ENCODE measurements around the gene GGTLC1.

The GGTLC1 gene

DNA sequence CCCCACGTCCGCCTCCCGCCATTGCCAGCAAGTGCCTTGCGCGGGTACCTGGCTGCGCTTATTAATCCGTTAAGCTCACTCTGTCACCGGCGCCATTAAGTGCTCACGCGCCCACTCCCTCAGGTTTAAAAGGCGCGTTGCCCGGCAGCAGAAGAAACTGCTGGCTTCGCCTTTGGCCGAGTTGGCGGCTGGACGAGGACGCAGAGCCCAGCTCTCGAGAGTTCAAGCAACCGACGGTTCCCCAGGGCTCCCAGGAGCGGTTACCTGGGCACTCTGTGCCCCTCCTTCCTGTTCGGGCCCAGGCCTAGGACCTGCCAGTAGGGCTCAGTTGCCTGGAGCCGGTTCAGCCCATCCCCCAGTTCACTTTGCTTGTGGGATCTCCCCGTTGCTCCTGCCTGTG is at the start of gene GGTLC1:
TSS of gene GGTLC1 (minus strand) at position 219 of the 400 bp plus-strand sequence. CDS start 2,168 bp downstream, outside the sequence.
- in situ Hi-C loops (cut with MboI; ENCODE audit: low sequenced_read_pairs): no loop called here

DNA sequence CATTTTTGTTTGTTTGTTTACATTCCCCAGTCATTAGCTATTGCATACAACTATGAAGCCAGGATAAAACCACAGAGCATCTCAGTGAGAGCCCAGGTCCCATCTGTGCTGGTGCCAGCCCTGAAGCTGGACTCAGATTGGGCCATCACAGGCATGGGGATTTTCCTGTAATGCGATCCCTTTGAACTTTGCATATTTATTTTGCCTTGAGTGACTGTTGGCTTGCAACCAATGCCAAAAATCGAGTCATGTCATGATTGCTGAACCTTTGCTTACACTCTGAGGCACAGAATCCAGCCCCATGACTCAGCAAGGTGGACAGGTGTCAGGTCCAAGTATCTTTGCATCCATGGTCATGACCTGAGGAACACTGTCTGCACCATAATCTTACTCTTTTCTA is 46.2 kb upstream of the GGTLC1 start:
- in situ Hi-C loops (cut with MboI; ENCODE audit: low sequenced_read_pairs): no loop called here

DNA sequence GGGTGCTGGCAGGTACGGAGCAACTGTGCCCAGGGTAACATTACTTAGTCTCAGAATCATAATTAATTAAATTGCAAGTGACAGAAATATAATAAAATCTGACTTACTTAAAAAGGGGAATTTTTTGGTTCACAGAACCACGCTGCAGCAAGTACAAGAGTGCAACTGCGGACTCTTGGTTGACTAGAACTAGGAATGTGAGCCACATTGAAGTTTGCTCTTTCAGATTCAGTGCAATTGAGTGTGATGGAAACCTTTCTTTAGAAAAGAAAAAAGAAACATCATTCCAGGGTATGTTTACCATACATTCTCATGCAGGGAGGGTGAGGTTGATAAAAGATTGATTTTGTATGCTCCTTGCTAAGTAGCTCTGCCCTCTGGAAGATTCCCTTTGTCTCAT is 45.0 kb upstream of the GGTLC1 start:
- in situ Hi-C loops (cut with MboI; ENCODE audit: low sequenced_read_pairs): no loop called here

DNA sequence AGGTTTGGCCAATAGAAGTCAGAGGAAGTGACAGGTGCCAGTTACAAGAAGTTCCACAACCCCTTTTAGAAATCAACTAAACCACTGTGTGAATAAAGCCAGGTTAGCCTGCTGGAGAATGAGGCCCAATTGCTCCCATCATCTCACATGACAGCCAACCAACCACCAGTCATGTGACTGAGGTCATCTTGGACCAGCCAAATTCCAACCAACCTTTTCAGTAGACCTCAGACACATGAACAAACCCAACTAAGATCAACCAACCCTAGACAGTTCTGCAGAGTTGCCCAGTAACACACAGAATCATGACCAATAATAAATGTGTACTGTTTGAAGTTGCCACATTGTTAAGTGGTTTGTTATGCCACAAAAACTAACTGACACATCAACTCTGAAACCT is 44.6 kb upstream of the GGTLC1 start:
- in situ Hi-C loops (cut with MboI; ENCODE audit: low sequenced_read_pairs): no loop called here

DNA sequence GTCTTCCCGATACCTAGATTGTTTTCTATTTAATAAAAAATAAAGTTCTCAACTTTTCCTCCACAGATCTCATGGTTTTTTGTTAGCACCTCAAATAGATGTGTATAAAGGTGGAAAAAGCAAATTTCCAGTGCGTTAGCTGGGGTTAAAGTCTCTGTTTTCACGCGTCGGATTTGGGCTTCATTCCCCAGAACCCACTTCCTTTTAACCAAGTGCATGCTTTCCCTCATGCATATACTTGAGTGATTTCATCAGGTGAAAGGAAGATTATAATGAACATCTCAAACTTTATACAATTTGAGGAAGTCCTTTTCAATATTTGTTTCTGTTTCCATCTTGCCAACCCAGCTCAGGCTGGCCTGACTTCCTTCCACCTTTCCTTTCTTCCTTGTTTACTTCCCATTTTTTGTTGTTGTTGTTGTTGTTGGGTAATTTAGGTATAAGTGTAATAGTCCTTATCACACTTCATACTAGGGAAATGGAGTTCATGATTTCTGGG is 43.9 kb upstream of the GGTLC1 start:
- in situ Hi-C loops (cut with MboI; ENCODE audit: low sequenced_read_pairs): no loop called here

DNA sequence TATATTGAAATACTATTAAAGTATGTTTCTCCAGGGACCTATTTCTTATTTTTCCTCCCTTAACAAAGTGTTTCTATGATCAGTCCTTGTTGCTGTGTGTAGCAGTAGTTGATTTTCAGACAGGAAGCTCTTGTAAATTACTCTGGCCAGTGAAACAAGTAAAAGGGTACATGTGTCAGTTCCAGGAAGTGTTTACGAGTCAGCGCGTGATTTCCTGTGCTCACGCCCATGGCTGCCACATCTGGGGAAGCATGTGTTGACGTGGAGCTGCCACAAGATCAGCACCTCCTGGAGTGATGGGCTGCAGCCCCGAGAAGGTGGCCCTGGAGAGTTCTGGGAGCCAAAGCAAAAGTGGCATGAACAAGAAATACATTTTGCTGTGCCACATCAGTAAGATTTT is 38.6 kb upstream of the GGTLC1 start:
- in situ Hi-C loops (cut with MboI; ENCODE audit: low sequenced_read_pairs): no loop called here

DNA sequence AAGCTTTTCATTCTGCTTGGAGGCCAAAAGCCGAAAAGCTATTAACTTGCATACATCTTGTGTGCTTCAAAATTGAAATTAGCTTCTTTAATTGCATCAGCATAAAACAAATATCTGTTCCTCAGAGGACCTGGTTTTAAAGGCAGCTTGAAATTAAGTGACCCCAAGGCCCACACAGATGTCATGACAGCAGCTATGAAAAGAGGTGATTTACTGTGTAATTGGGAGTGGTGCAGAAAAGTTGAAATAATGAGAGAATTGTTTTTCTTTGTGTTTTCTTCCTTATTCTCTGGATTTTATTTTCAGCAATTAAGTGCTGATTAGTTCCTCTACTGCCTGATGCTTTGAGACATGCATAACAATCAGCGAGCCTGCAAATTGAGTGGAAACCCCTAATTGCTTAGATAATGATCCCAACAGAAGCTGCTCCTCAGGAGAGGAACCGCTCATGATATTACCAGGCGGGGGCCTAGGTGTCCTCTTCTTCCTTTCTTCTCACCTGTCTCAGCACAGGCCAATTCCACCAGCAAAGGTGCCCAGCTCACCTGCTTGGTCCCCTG is 34.1 kb upstream of the GGTLC1 start:
- in situ Hi-C loops (cut with MboI; ENCODE audit: low sequenced_read_pairs): no loop called here

DNA sequence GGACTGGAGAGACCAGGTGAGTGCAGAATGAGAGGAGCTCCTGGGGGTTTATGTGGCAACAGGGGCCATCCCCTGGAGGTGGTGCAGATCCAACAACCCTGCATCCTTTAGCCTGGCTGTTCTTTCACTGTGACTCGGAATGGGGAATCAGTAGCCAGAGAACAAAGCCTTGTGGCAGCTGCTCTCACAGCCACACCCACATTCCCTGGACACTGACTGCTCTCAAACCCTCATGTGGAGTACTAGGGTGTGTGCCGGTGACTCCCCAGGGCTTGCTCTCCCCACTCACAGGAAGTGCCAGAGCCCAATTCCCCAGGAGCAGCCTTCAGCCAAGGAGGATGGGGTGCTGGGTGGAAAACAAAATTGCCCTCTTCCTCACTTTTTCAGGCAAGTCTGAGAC is 30.2 kb upstream of the GGTLC1 start:
- in situ Hi-C loops (cut with MboI; ENCODE audit: low sequenced_read_pairs): no loop called here

DNA sequence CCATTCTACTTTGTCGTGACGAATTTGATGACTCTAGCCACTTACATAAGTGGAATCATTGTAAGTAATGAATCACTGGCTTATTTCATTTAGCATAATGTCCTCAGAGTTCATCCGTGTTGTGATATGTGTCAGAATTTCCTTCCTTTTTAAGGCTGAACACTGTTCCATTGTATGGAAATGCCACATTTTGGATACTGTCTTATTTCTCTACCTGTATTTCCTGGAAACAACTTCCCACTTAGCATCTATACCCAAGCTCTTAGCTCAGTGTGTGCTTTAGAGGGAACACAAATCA is 28.8 kb upstream of the GGTLC1 start:
- in situ Hi-C loops (cut with MboI; ENCODE audit: low sequenced_read_pairs): no loop called here

DNA sequence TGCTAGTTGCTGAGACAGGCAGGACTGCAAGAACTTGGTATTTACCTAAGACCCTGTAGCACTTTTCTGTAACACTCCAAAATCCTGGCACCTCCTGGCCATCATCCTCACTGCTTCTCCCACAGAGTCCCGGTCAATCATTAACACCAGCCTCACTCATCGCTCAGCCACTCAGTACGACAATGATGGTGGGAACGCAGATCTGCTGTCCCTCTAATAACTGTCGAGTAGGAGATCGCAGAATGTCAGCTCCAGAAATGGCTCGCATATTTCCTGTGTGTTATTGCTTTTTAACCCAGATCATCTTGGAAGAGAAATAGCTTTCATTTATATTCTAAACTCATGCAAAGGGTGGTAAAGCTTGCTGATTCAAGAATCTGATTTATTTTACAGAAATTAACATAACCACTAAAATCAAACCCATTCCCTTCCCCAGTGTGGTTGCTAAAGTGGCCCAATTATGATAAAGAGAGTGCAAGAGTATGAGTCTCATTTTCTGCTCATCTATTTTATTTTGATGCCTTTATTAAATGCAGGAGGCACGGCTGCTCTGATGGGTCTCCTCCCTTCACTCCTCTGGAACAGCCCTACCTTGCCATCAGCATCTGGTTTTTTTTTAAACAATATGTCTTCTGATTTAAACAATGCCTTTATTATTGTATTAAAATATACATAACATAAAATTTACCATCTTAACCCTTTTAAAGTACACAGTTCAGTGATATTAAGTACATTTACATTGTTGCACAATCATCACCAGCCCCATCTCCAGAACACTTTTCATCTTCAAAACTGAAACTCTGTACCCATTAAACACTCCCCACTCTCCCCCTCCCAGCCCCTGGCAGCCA is 28.3 kb upstream of the GGTLC1 start:
- in situ Hi-C loops (cut with MboI; ENCODE audit: low sequenced_read_pairs): no loop called here

DNA sequence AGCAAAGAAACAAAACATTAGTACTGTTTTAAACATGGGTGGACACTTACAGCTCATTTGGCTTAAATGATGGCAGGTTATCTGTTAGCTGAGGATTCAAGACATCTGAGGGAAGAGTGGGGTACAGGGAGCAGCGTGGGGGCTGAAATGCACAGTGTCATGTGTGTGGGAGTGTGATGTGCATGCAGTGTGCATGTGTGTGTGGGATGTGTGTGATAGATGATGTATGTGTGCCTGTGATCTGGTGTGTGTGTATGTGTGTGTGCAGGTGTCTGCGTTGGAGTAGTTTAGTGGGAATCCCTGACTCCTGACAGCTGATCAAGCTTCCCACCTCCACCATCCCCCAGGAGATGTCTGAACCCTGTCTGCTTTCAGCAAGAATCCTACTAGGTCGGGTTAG is 25.4 kb upstream of the GGTLC1 start:
- in situ Hi-C loops (cut with MboI; ENCODE audit: low sequenced_read_pairs): no loop called here

DNA sequence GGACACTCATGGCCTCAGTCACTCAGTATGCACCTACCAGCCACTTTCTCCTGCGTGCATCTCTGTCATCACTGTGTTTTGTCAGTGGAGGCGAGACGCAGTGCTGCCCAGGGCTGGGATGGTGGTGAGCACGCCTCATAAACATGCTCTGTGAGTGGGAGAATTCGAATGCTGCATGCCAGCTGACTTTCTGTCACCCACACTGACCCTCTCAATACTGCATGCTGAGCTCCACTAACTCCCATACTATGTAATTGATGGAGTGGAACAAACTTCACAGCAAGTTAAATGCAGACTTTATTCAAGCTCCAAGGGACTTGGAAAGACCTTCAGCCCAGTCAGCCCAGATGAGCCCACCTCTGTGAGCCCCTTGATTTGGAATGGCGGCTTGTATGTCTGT is 22.7 kb upstream of the GGTLC1 start:
- in situ Hi-C loops (cut with MboI; ENCODE audit: low sequenced_read_pairs): no loop called here

DNA sequence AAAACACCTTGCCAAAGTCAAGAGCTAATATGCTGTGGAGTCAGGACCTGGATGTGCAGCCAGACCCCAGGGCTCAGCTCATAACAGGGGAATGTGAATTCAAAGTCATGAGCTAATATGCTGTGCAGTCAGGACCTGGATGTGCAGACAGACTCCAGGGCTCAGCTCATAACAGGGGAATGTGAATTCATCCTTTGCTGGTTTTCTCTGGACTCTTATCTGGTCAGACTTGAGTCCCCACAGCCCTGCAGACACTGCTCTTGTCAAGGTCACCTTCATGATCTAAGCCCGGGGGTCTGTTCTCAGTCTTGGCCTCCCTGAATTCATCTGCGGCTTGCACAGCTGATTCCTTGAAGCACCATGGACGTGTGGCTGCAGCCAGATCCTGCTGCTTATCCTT is 19.2 kb upstream of the GGTLC1 start:
- in situ Hi-C loops (cut with MboI; ENCODE audit: low sequenced_read_pairs): no loop called here

DNA sequence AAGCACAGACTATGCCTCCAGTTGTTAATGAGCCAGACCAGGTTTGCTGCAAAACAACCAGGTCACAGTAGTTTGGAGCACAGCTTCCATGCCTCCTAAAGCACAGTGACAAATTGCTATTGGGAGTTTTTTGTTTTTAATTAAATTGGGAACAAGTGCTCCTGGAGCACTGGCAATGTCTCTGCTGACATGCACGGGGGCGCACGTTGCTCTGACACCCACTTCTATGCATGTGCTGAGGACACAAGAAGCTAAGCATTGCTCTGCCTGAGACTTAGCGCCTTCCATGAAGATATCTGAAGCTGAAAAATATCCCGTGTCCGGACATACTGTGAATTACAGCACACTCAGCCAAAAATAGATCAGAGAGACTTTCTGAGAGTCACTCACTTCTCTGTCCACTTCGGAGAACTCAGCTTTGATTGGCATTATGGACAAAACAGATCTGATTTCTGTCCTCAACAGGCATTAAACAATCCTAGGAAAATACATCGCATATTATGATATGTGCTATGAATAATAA is 18.6 kb upstream of the GGTLC1 start:
- in situ Hi-C loops (cut with MboI; ENCODE audit: low sequenced_read_pairs): no loop called here

DNA sequence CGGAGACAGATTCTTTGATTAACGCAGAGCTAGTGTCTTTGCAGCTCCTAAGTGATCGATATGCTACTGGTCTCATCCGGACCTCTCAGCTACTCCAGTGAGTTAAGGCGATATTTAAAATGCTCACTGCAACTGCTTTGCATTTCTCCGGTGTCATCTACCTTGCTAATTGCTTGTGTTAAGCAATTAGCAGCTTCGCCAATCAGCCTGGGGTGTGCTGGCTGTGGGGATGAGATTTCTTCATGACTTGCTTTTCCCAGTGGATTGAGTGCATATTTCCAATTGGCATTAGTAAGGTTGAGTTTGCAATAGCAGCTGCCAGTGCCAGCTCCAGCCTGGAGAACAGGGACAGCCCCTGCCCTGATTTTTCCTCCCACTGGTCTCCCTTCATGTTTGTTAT is 18.0 kb upstream of the GGTLC1 start:
- in situ Hi-C loops (cut with MboI; ENCODE audit: low sequenced_read_pairs): no loop called here

DNA sequence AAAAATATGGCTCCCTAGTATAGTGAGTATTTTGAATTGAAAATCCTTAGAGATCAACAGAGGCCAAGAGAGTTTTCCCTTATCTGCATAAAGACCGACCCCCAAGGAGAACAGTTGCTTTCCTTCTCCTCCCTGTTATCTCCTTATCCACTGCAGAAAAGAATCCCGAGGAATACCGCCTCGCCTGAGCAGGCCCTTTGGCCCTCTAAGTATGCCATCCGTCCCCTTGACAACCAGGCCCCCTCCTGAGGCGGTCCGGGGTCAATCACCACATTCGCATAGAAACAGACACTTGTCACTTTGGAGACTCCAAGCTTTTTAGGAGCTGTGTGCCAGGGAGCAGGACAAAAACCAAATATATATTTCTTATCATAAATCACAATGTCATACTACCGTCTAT is 15.9 kb upstream of the GGTLC1 start:
- in situ Hi-C loops (cut with MboI; ENCODE audit: low sequenced_read_pairs): no loop called here

DNA sequence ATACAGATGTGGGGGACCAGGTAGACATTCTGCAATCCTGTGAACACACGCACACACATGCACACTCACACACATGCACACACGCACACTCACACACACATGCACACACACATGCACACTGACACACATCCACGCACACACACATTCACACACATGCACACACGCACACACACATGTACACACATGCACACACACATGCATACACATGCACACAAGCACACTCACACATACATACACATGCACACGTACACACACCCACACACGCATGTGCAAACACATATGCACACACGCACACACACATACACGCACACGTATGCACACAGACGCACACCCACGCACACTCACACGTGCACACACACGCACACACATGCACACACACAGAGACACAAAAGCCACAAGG is 14.3 kb upstream of the GGTLC1 start:
- in situ Hi-C loops (cut with MboI; ENCODE audit: low sequenced_read_pairs): no loop called here

DNA sequence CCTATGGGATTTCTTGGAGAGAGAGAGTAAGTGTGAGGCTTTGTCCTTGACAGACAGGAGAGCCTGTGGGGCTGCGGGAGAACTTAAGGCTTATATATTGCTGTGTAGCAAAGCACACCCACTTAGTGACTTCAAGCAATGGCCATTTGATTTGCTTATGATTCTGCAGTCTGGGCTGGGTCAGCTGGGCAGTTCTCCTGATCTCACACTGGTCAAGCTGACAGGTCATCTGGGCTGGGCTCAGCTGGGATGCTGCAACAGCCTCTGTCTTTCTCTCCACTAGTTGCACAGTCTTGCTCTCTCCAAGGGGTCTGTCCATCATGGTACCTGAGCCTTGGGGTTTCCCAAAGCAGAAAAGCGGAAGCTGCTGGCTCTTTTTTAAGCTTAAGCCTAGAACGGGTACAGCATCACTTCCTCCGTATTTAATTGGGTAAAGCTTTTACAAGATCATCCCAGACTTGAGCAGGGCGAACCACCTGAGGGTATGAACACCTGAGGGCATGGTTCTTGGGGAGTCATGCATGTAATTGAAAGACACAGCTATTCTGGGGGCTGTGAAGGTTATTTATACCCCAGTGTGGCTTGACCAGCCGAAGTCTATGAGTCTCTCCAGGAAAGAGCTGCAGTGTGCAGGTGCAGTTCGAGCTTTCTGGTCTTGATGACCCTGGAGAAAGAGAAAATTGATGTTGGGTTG is 13.3 kb upstream of the GGTLC1 start:
- in situ Hi-C loops (cut with MboI; ENCODE audit: low sequenced_read_pairs): no loop called here

DNA sequence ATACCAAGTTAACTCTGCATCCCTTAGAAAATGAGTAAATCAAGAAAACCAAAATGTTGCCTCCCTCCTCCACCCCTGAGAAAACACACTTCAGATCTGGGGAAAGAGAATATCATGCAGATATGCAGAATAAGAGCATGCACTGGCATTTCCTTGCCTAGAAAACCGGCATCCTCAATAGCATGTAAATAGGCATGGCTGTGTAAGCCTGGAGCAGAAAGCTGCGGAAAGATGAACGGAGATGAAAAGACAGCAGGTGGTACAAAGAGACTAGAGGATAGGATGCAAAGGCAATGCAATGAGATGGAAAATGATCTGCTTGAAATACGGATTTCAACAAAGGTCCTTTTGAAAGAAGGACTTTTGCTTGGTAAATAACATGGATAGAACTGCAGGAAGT is 10.3 kb upstream of the GGTLC1 start:
- in situ Hi-C loops (cut with MboI; ENCODE audit: low sequenced_read_pairs): no loop called here

DNA sequence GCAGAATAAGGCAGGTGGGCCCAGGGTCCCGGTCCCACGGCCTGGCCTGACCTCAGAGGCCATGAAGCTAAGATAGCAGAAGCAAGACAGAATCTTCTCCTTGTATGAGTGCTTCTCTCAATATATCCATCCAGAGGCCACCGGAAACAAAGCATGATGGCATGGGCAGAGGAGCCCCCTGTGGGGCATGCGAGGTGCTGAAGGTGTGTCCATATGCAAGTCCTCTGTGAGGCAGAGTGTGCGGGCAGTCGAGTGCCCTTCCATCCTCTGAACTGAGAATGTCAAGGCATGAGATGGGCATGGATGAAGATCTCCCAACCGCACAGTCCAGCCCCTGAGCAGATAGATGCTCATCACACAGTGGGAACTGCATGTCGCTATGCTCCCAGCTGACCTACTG is 9.8 kb upstream of the GGTLC1 start:
- in situ Hi-C loops (cut with MboI; ENCODE audit: low sequenced_read_pairs): no loop called here

DNA sequence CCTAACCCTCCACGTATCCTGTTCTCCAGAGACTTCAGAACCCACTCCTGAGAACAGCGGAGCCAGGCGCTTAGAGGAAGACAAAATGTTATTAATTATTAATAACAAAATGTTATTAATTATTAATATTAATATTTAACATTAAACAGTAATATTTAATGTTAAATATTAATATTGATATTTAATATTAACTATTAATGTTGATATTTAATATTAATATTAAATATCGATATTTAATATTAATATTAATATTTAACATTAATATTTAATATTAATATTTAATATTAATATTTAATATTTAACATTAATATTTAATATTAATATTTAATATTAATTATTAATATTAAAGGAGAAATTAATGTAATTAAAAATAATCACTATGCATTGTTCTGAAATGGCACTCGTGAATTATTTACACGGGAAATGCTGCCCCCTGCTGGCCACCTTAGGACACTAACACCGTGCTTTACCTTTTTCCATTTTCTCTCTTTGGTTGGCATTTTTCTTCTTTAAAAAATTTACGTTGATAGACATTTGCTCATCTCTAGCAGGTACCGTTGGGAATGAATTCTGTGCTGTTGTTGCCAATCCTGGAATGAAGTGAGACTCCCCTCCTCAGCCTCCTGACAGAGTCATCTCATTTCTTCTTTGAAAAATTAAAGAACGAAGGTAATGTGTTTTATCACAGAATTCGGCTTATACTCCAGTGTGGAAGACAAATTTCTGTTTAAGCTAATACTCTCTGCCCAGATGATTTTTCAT is 7.5 kb upstream of the GGTLC1 start:
- in situ Hi-C loops (cut with MboI; ENCODE audit: low sequenced_read_pairs): no loop called here

Data from HL-60/S4 treated with retinoic acid at 250 ng/mL for 4 days and 3 days (cell line).